PFSK-1 (cell line): ENCODE results near the gene ENC1.

ENCODE experiments used
- FOXP2 ChIP-seq: optimal IDR thresholded peaks from 2 replicates; pipeline ENCODE3; 2011; ENCODE audit warnings: borderline replicate concordance, control low read depth, inconsistent platforms; ENCODE audit not compliant: insufficient read depth; ENCODE audit errors: extremely low read length, extremely low read depth
- POLR2AphosphoS5 ChIP-seq: IDR thresholded peaks from 2 replicates; pipeline ENCODE4 v1.6.1; 2012; ENCODE audit warnings: low read depth, mild to moderate bottlenecking, control low read depth, low read length, moderate library complexity
- SIN3A ChIP-seq: IDR thresholded peaks from 2 replicates; pipeline ENCODE4 v1.6.1; 2012; ENCODE audit warnings: mild to moderate bottlenecking, low read length, moderate library complexity, borderline replicate concordance; ENCODE audit not compliant: insufficient read depth
- TAF1 ChIP-seq: IDR thresholded peaks from 2 replicates; pipeline ENCODE4 v1.6.1; 2012; ENCODE audit warnings: low read length, control low read depth, borderline replicate concordance; ENCODE audit not compliant: insufficient read depth
- TF ChIP-seq, protein P1 (sequence below), 2 experiments: IDR thresholded peaks; 2 replicates each; pipeline versions ENCODE4 v1.6.1 to v1.8.0; 2011 to 2012; ENCODE audit warnings: low read depth in 2 of 2, low read length in 2 of 2, control low read depth in 1 of 2, inconsistent platforms in 1 of 2, mild to moderate bottlenecking in 1 of 2, moderate library complexity in 1 of 2; ENCODE audit not compliant: insufficient read depth in 1 of 2

ENC1 gene

GRCh38 chr5:74636149-74636548 lies 4.4 kb downstream of the ENC1 start:
- no peak for TF ChIP-seq TAF1
- TF ChIP-seq, protein P1, sequence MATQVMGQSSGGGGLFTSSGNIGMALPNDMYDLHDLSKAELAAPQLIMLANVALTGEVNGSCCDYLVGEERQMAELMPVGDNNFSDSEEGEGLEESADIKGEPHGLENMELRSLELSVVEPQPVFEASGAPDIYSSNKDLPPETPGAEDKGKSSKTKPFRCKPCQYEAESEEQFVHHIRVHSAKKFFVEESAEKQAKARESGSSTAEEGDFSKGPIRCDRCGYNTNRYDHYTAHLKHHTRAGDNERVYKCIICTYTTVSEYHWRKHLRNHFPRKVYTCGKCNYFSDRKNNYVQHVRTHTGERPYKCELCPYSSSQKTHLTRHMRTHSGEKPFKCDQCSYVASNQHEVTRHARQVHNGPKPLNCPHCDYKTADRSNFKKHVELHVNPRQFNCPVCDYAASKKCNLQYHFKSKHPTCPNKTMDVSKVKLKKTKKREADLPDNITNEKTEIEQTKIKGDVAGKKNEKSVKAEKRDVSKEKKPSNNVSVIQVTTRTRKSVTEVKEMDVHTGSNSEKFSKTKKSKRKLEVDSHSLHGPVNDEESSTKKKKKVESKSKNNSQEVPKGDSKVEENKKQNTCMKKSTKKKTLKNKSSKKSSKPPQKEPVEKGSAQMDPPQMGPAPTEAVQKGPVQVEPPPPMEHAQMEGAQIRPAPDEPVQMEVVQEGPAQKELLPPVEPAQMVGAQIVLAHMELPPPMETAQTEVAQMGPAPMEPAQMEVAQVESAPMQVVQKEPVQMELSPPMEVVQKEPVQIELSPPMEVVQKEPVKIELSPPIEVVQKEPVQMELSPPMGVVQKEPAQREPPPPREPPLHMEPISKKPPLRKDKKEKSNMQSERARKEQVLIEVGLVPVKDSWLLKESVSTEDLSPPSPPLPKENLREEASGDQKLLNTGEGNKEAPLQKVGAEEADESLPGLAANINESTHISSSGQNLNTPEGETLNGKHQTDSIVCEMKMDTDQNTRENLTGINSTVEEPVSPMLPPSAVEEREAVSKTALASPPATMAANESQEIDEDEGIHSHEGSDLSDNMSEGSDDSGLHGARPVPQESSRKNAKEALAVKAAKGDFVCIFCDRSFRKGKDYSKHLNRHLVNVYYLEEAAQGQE (IDR thresholded peaks at IDR 0.05; ENCODE audit: insufficient read depth in 1 of 2, low read depth in 2 of 2, low read length in 2 of 2) = no peak
- TF ChIP-seq SIN3A = no peak
- TF ChIP-seq FOXP2 = no peak
- TF ChIP-seq POLR2AphosphoS5 = no peak

- TF ChIP-seq TAF1 = no peak
- no peak for TF ChIP-seq SIN3A
- no peak for TF ChIP-seq FOXP2
- TF ChIP-seq POLR2AphosphoS5 = no peak
- TF ChIP-seq, protein P1 (IDR thresholded peaks at IDR 0.05; ENCODE audit: insufficient read depth in 1 of 2, low read depth in 2 of 2, low read length in 2 of 2) = no peak
Measured at GRCh38 chr5:74634611-74635286, 5.8 kb downstream of the ENC1 start.

DNA sequence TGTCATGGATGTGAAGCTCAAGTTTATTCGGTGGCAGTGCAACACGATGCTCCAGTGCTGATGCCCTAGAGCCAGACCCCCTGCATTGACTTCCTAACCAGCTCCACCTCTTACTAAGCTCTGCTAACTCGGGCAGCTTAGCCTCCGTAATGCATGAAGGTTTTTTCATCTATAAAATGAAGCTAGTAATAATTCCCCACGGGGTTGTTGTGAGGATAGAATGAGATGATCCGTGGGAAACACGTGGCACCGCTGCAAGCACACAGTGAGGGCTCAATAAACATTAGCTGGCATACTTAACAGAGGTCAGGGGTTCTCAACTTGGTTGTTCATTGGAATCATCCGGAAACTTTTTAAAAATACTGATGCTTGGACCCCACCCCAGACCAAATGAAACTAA lies 6.8 kb downstream of the ENC1 start:
- no peak for TF ChIP-seq FOXP2

GRCh38 chr5:74632947-74633356 lies 7.6 kb downstream of the ENC1 start:
- no peak for TF ChIP-seq TAF1
- TF ChIP-seq SIN3A = no peak
- TF ChIP-seq, protein P1 (IDR thresholded peaks at IDR 0.05; ENCODE audit: insufficient read depth in 1 of 2, low read depth in 2 of 2, low read length in 2 of 2) = no peak
- TF ChIP-seq POLR2AphosphoS5 = no peak
- TF ChIP-seq FOXP2 = no peak

- TF ChIP-seq, protein P1 (IDR thresholded peaks at IDR 0.05; ENCODE audit: insufficient read depth in 1 of 2, low read depth in 2 of 2, low read length in 2 of 2) = no peak
- TF ChIP-seq SIN3A (no peak), TAF1 (no peak), POLR2AphosphoS5 (no peak), FOXP2 (no peak)
Measured at GRCh38 chr5:74631081-74631953, 9.2 kb downstream of the ENC1 start.
